ENCODE measurements around the gene ACOXL. TPM values are rescaled to one million over a fixed set of nuclear protein-coding genes. Genes with fewer than 3 reads are reported as not detected.

ACOXL gene
- total RNA-seq, 5 donors from 2014 or later (not counting 1 experiment from before 2014, with no cell fraction given), result 0.10 TPM; not detected in 4

DNA sequence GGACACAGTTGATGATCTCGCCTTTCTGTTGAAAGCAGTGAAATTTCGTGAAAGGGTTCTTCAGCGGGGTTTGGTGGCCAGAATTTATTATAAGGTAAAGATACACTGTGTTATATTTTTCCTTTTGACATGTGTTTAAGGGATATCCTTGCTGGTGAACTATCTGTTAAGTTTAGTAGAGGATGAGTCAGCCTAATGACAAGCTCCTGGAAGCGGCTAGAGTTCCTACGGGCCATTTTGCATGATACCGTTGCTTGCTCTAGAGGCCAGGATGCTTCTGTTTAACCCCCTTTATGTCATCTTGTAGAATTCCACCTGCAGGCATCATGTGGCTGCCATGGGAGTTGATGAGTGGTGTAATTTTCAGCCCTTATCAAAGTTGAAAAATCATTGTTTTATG is 263.5 kb downstream of the ACOXL start:
- Histone ChIP-seq H3K36me3 (ENCODE audit: control insufficient read depth in 2 of 2, extremely low read depth in 1 of 2, insufficient read depth in 1 of 2, low read length in 1 of 2) (no peaks in the 10 kb centered on the region), H3K4me3 (ENCODE audit: control insufficient read depth in 1 of 2, extremely low read depth in 1 of 2, low read length in 1 of 2) (no peak overlapping the region), H3K27me3 (replicated peaks in 1 of 2; ENCODE audit: control insufficient read depth in 2 of 2, extremely low read depth in 1 of 2, insufficient read depth in 2 of 2, low read length in 1 of 2) (peaks cover 0 to 6% of the 10 kb centered on the region in 2 experiments), H3K9me3 (no peaks in the 10 kb centered on the region), H3K27ac (ENCODE audit: low read length) (no peak overlapping the region), H3K4me1 (ENCODE audit: control insufficient read depth in 1 of 2, extremely low read depth in 1 of 2, insufficient read depth in 2 of 2, low read length in 2 of 2) (peaks cover 14 to 16% of the 10 kb centered on the region in 2 experiments)
- Mint-ChIP-seq H3K27me3 (peaks cover 15 to 36% of the 10 kb centered on the region in 2 donors), H3K27ac (no peak overlapping the region), H3K4me3 (no peak overlapping the region), H3K4me1 (peaks cover 10 to 18% (median 17%) of the 10 kb centered on the region in 3 donors), H3K36me3 (no peaks in the 10 kb centered on the region), H3K9me3 (peaks cover 0 to 5% (median 4%) of the 10 kb centered on the region in 3 donors)
- WGBS (ENCODE audit: insufficient coverage), result no CpG with 5 or more reads among the region's 6 CpGs
- POLR2A ChIA-PET, result no interaction called here
- ATAC-seq (replicated peaks in 1 of 4) (no peak), DNase-seq (no peak)
- CTCF ChIA-PET, result no interaction called here

GRCh38 chr2:110997331-110998045 is 265.1 kb downstream of the ACOXL start:
- DNase-seq, result no peak
- ATAC-seq (replicated peaks in 1 of 4), result no peak
- H3K9me3 ChIP-seq, result no peaks in the 10 kb centered on the region
- H3K36me3 ChIP-seq (ENCODE audit: control insufficient read depth in 2 of 2, extremely low read depth in 1 of 2, insufficient read depth in 1 of 2, low read length in 1 of 2), result no peaks in the 10 kb centered on the region
- H3K36me3 Mint-ChIP-seq, result no peaks in the 10 kb centered on the region
- peaks cover 0 to 4% of the 10 kb centered on the region in 2 experiments for H3K27me3 ChIP-seq (replicated peaks in 1 of 2; ENCODE audit: control insufficient read depth in 2 of 2, extremely low read depth in 1 of 2, insufficient read depth in 2 of 2, low read length in 1 of 2)
- 81% methylated on average over 4 of the region's 6 CpGs for whole genome bisulfite sequencing (ENCODE audit: insufficient coverage)
- H3K27me3 Mint-ChIP-seq, result peaks cover 10 to 30% of the 10 kb centered on the region in 2 donors
- H3K4me1 Mint-ChIP-seq, result peaks cover 10 to 18% (median 17%) of the 10 kb centered on the region in 3 donors
- H3K27ac ChIP-seq (ENCODE audit: low read length), result no peak overlapping the region
- POLR2A ChIA-PET, result no interaction called here
- no peak overlapping the region for H3K4me3 Mint-ChIP-seq
- peaks cover 0 to 8% (median 0%) of the 10 kb centered on the region in 3 donors for H3K9me3 Mint-ChIP-seq
- no peak overlapping the region for H3K27ac Mint-ChIP-seq
- CTCF ChIA-PET, result no interaction called here
- H3K4me1 ChIP-seq (ENCODE audit: control insufficient read depth in 1 of 2, extremely low read depth in 1 of 2, insufficient read depth in 2 of 2, low read length in 2 of 2), result peaks cover 13 to 14% of the 10 kb centered on the region in 2 experiments
- H3K4me3 ChIP-seq (ENCODE audit: control insufficient read depth in 1 of 2, extremely low read depth in 1 of 2, low read length in 1 of 2), result no peak overlapping the region

DNA sequence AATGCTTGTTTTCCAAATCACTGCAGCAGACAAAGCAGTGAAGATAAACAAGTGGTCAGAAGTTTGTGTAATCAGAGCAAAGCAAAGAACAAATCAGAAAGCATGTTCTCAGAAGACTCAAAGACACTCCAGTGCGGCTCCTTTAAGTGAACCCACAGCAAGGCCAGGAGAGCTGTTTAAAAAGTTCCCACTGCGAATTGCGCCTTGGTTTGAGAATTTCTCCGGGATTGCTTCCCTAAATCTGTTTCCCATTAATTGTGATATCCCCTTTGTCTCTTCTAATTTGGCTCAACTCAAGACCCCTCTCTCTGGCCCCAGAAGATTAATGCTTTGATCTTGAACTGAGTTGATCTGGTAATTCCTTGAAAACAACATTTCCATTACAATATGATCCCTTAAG is 265.9 kb downstream of the ACOXL start:
- Histone ChIP-seq H3K4me3 (ENCODE audit: control insufficient read depth in 1 of 2, extremely low read depth in 1 of 2, low read length in 1 of 2) (no peak overlapping the region), H3K36me3 (ENCODE audit: control insufficient read depth in 2 of 2, extremely low read depth in 1 of 2, insufficient read depth in 1 of 2, low read length in 1 of 2) (no peaks in the 10 kb centered on the region), H3K27me3 (replicated peaks in 1 of 2; ENCODE audit: control insufficient read depth in 2 of 2, extremely low read depth in 1 of 2, insufficient read depth in 2 of 2, low read length in 1 of 2) (peaks cover 0 to 2% of the 10 kb centered on the region in 2 experiments), H3K27ac (ENCODE audit: low read length) (no peak overlapping the region), H3K9me3 (no peaks in the 10 kb centered on the region), H3K4me1 (ENCODE audit: control insufficient read depth in 1 of 2, extremely low read depth in 1 of 2, insufficient read depth in 2 of 2, low read length in 2 of 2) (peaks cover 11 to 12% of the 10 kb centered on the region in 2 experiments)
- no peak for DNase-seq
- Mint-ChIP-seq H3K9me3 (peaks cover 0 to 8% (median 0%) of the 10 kb centered on the region in 3 donors), H3K36me3 (no peaks in the 10 kb centered on the region), H3K4me3 (no peak overlapping the region), H3K27me3 (peaks cover 10 to 22% of the 10 kb centered on the region in 2 donors), H3K27ac (no peak overlapping the region), H3K4me1 (peaks cover 10 to 14% (median 13%) of the 10 kb centered on the region in 3 donors)
- WGBS (ENCODE audit: insufficient coverage), result 90% methylated on average over 2 of the region's 4 CpGs
- CTCF ChIA-PET, result no interaction called here
- no peak for ATAC-seq (replicated peaks in 1 of 4)
- POLR2A ChIA-PET, result no interaction called here

DNA sequence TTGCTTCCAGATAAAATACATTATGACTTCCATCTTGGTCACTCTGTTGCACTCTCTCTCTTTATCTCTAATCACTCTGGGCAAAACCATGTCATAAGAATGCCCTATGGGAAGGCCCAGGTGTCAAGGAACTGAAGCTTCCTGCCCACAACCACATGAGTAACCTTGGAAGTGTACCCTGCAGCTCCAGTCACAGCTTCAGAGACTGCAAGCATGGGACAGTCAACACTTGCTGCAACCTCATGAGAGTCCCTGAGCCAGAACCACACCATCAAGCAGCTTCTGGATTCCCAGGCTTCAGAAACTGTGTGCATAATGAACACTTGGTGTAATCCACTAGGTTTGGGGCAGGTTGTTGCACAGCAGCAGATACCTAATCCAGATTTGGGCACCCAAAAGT is 267.3 kb downstream of the ACOXL start:
- H3K9me3 Mint-ChIP-seq, result peaks cover 0 to 8% (median 0%) of the 10 kb centered on the region in 3 donors
- peaks cover 10 to 24% of the 10 kb centered on the region in 2 donors for H3K27me3 Mint-ChIP-seq
- no peaks in the 10 kb centered on the region for H3K9me3 ChIP-seq
- no peaks in the 10 kb centered on the region for H3K36me3 ChIP-seq (ENCODE audit: control insufficient read depth in 2 of 2, extremely low read depth in 1 of 2, insufficient read depth in 1 of 2, low read length in 1 of 2)
- H3K27ac Mint-ChIP-seq, result no peak overlapping the region
- peaks cover 0 to 6% of the 10 kb centered on the region in 2 experiments for H3K27me3 ChIP-seq (replicated peaks in 1 of 2; ENCODE audit: control insufficient read depth in 2 of 2, extremely low read depth in 1 of 2, insufficient read depth in 2 of 2, low read length in 1 of 2)
- DNase-seq, result no peak
- POLR2A ChIA-PET, result interaction anchor here in 1 of 2 donors (0.5 kb wide), 1 partner anchor 59 kb away, joined by 3 read pairs; no protein-coding TSS in a partner anchor
- no peak for ATAC-seq (replicated peaks in 1 of 4)
- H3K4me1 ChIP-seq (ENCODE audit: control insufficient read depth in 1 of 2, extremely low read depth in 1 of 2, insufficient read depth in 2 of 2, low read length in 2 of 2), result peaks cover 2 to 3% of the 10 kb centered on the region in 2 experiments
- no peak overlapping the region for H3K4me3 ChIP-seq (ENCODE audit: control insufficient read depth in 1 of 2, extremely low read depth in 1 of 2, low read length in 1 of 2)
- CTCF ChIA-PET, result no interaction called here
- no peaks in the 10 kb centered on the region for H3K36me3 Mint-ChIP-seq
- no peak overlapping the region for H3K27ac ChIP-seq (ENCODE audit: low read length)
- H3K4me1 Mint-ChIP-seq, result peaks cover 2 to 5% (median 4%) of the 10 kb centered on the region in 3 donors
- no peak overlapping the region for H3K4me3 Mint-ChIP-seq

- no peaks in the 10 kb centered on the region for H3K36me3 Mint-ChIP-seq
- H3K27me3 ChIP-seq (replicated peaks in 1 of 2; ENCODE audit: control insufficient read depth in 2 of 2, extremely low read depth in 1 of 2, insufficient read depth in 2 of 2, low read length in 1 of 2), result peaks cover 0 to 7% of the 10 kb centered on the region in 2 experiments
- no peak for DNase-seq
- H3K36me3 ChIP-seq (ENCODE audit: control insufficient read depth in 2 of 2, extremely low read depth in 1 of 2, insufficient read depth in 1 of 2, low read length in 1 of 2), result no peaks in the 10 kb centered on the region
- H3K4me3 ChIP-seq (ENCODE audit: control insufficient read depth in 1 of 2, extremely low read depth in 1 of 2, low read length in 1 of 2), result no peak overlapping the region
- no peaks in the 10 kb centered on the region for H3K9me3 ChIP-seq
- H3K27ac ChIP-seq (ENCODE audit: low read length), result no peak overlapping the region
- 20% methylated on average over 1 of the region's 3 CpGs for WGBS (ENCODE audit: insufficient coverage)
- peaks cover 0 to 8% (median 0%) of the 10 kb centered on the region in 3 donors for H3K9me3 Mint-ChIP-seq
- no peak overlapping the region for H3K27ac Mint-ChIP-seq
- POLR2A ChIA-PET, result no interaction called here
- ATAC-seq (replicated peaks in 1 of 4), result no peak
- no peak overlapping the region for H3K4me3 Mint-ChIP-seq
- peaks cover 0 to 12% of the 10 kb centered on the region in 2 experiments for H3K4me1 ChIP-seq (ENCODE audit: control insufficient read depth in 1 of 2, extremely low read depth in 1 of 2, insufficient read depth in 2 of 2, low read length in 2 of 2)
- peaks cover 10 to 15% (median 13%) of the 10 kb centered on the region in 3 donors for H3K4me1 Mint-ChIP-seq
- H3K27me3 Mint-ChIP-seq, result peaks cover 10 to 45% of the 10 kb centered on the region in 2 donors
- CTCF ChIA-PET, result no interaction called here
These were observed 272.9 kb downstream of the ACOXL start for GRCh38 chr2:111005307-111005706.

DNA sequence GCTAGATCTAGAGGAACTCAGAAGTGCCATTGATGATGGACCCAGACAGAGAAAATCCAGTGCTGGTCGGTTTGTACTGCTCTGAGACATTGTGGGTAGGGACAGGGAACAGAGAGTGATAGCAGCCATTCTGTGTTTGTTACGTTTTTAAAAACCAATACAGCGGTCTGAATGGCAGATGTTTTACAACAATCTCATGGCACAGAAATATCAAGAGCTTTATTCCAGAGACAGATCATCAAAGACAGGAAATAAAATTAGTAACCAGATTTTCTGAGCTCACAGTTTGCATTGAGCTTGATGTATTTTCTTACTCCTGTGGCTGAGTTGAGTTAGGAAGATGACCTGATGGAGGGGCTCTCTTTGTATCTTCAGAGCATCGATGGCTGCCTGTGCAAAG is 273.4 kb downstream of the ACOXL start:
- peaks cover 0 to 12% of the 10 kb centered on the region in 2 experiments for H3K4me1 ChIP-seq (ENCODE audit: control insufficient read depth in 1 of 2, extremely low read depth in 1 of 2, insufficient read depth in 2 of 2, low read length in 2 of 2)
- H3K36me3 Mint-ChIP-seq, result no peaks in the 10 kb centered on the region
- H3K27ac ChIP-seq (ENCODE audit: low read length), result no peak overlapping the region
- H3K4me1 Mint-ChIP-seq, result peaks cover 10 to 15% (median 13%) of the 10 kb centered on the region in 3 donors
- no peak for DNase-seq
- ChIA-PET CTCF (interaction anchor here in 1 of 2 donors (0.5 kb wide), 1 partner anchor 131 kb away, joined by 6 read pairs; no protein-coding TSS in a partner anchor), POLR2A (no interaction called here)
- no peak overlapping the region for H3K4me3 ChIP-seq (ENCODE audit: control insufficient read depth in 1 of 2, extremely low read depth in 1 of 2, low read length in 1 of 2)
- peaks cover 10 to 42% of the 10 kb centered on the region in 2 donors for H3K27me3 Mint-ChIP-seq
- no peak overlapping the region for H3K27ac Mint-ChIP-seq
- H3K4me3 Mint-ChIP-seq, result no peak overlapping the region
- ATAC-seq (replicated peaks in 1 of 4), result no peak
- no peaks in the 10 kb centered on the region for H3K36me3 ChIP-seq (ENCODE audit: control insufficient read depth in 2 of 2, extremely low read depth in 1 of 2, insufficient read depth in 1 of 2, low read length in 1 of 2)
- peaks cover 0 to 7% of the 10 kb centered on the region in 2 experiments for H3K27me3 ChIP-seq (replicated peaks in 1 of 2; ENCODE audit: control insufficient read depth in 2 of 2, extremely low read depth in 1 of 2, insufficient read depth in 2 of 2, low read length in 1 of 2)
- peaks cover 0 to 4% (median 0%) of the 10 kb centered on the region in 3 donors for H3K9me3 Mint-ChIP-seq
- no peaks in the 10 kb centered on the region for H3K9me3 ChIP-seq
- 83% methylated on average over 1 of the region's 4 CpGs for WGBS (ENCODE audit: insufficient coverage)
